HEK293 (cell line): ENCODE results near the gene RSPH1.
A peak's percentile ranks its signal among the peaks of the same experiment; 100 is the strongest.

Experiments
- CTCF ChIA-PET: fragments of 350-600 bp; formaldehyde crosslinking; extraction: SDS; loops from one replicate; lab custom pipeline; 2021; ENCODE audit warnings: antibody characterized with exemption; lab: Yijun Ruan, JAX
- POLR2A ChIA-PET: fragments of 300-600 bp; formaldehyde crosslinking; extraction: SDS; loops from one replicate; lab custom pipeline; 2020; ENCODE audit warnings: antibody characterized with exemption, inconsistent platforms; lab: Yijun Ruan, JAX
- H3K27ac ChIP-seq: fragments of 200-500 bp; sonication (Bioruptor generic); 2 replicates; pipeline ENCODE4 v1.5.1; 2014; ENCODE audit warnings: low read depth, low read length, control low read depth, inconsistent platforms; ENCODE audit errors: extremely low read depth
- H3K36me3 ChIP-seq, 2 experiments: fragments of 200-500 bp in 1 of 2; sonication (Bioruptor generic) in 1 of 2; 1 replicate in 1 of 2; 2 replicates in 1 of 2; pipeline ENCODE4 v1.5.1; 2014 to 2017; ENCODE audit warnings: inconsistent platforms in 2 of 2, low read length in 2 of 2; ENCODE audit not compliant: control insufficient read depth in 2 of 2, insufficient read depth in 1 of 2
- H3K4me1 ChIP-seq: fragments of 200-500 bp; sonication (Bioruptor generic); 2 replicates; pipeline ENCODE4 v1.5.1; 2014; ENCODE audit warnings: mild to moderate bottlenecking, low read length, inconsistent platforms; ENCODE audit not compliant: control insufficient read depth, insufficient read depth
- H3K4me3 ChIP-seq: 2 replicates; pipeline ENCODE4 v1.5.1; 2011; ENCODE audit warnings: low read depth, mild to moderate bottlenecking, control low read depth, low read length, moderate library complexity
- H3K9me3 ChIP-seq: fragments of 200-500 bp; sonication (Bioruptor generic); 2 replicates; pipeline ENCODE4 v1.5.1; 2014; ENCODE audit warnings: low read depth, low read length, inconsistent platforms; ENCODE audit not compliant: control insufficient read depth, insufficient read depth
- GLIS1 ChIP-seq: fragments of 450-650 bp; formaldehyde crosslinking; IDR thresholded peaks from 2 replicates; pipeline ENCODE4 v1.5.1; 2016; ENCODE audit warnings: missing biosample characterization, missing genetic modification characterization
- IKZF3 ChIP-seq: fragments of 450-650 bp; IDR thresholded peaks from 2 replicates; pipeline ENCODE4 v1.5.0; 2018; ENCODE audit warnings: missing biosample characterization, mild to moderate bottlenecking, missing genetic modification characterization, moderate library complexity
- KLF7 ChIP-seq: fragments of 450-650 bp; formaldehyde crosslinking; IDR thresholded peaks from 2 replicates; pipeline ENCODE4 v1.5.1; 2016; ENCODE audit warnings: missing biosample characterization, missing genetic modification characterization, borderline replicate concordance
- REPIN1 ChIP-seq: fragments of 450-650 bp; formaldehyde crosslinking; IDR thresholded peaks from 2 replicates; pipeline ENCODE4 v1.5.1; 2017; ENCODE audit warnings: missing biosample characterization, missing genetic modification characterization, low read depth
- SALL2 ChIP-seq: fragments of 450-650 bp; formaldehyde crosslinking; IDR thresholded peaks from 2 replicates; pipeline ENCODE4 v1.5.0; 2017; ENCODE audit warnings: missing biosample characterization, mild to moderate bottlenecking, missing genetic modification characterization, borderline replicate concordance
- TRIM28 ChIP-seq: IDR thresholded peaks from 2 replicates; pipeline ENCODE4 v1.6.1; 2011; ENCODE audit warnings: low read length, control low read depth, borderline replicate concordance
- ZBTB17 ChIP-seq: fragments of 450-650 bp; formaldehyde crosslinking; IDR thresholded peaks from 2 replicates; pipeline ENCODE4 v1.5.1; 2016; ENCODE audit warnings: missing biosample characterization, missing genetic modification characterization
- ZNF133 ChIP-seq: fragments of 450-650 bp; formaldehyde crosslinking; IDR thresholded peaks from 2 replicates; pipeline ENCODE4 v1.5.1; 2016; ENCODE audit warnings: missing biosample characterization, missing genetic modification characterization
- ZNF184 ChIP-seq: fragments of 450-650 bp; IDR thresholded peaks from 2 replicates; pipeline ENCODE4 v1.5.1; 2018; ENCODE audit warnings: missing biosample characterization, mild to moderate bottlenecking, missing genetic modification characterization
- ZNF19 ChIP-seq: fragments of 450-650 bp; formaldehyde crosslinking; IDR thresholded peaks from 2 replicates; pipeline ENCODE4; 2016; ENCODE audit warnings: missing biosample characterization, missing genetic modification characterization, low read depth
- ZNF266 ChIP-seq: fragments of 450-650 bp; formaldehyde crosslinking; IDR thresholded peaks from 2 replicates; pipeline ENCODE4 v1.5.1; 2016; ENCODE audit warnings: missing biosample characterization, missing genetic modification characterization, low read depth
- ZNF311 ChIP-seq: fragments of 450-650 bp; formaldehyde crosslinking; IDR thresholded peaks from 2 replicates; pipeline ENCODE4 v1.5.1; 2017; ENCODE audit warnings: missing biosample characterization, missing genetic modification characterization, borderline replicate concordance
- ZNF341 ChIP-seq: fragments of 450-650 bp; formaldehyde crosslinking; IDR thresholded peaks from 2 replicates; pipeline ENCODE4; 2016; ENCODE audit warnings: low read depth, missing biosample characterization, missing genetic modification characterization
- ZNF404 ChIP-seq: fragments of 450-650 bp; formaldehyde crosslinking; IDR thresholded peaks from 2 replicates; pipeline ENCODE4 v1.5.1; 2017; ENCODE audit warnings: missing biosample characterization, missing genetic modification characterization
- ZNF501 ChIP-seq: fragments of 450-650 bp; formaldehyde crosslinking; IDR thresholded peaks from 2 replicates; pipeline ENCODE4 v1.5.1; 2016; ENCODE audit warnings: missing biosample characterization, missing genetic modification characterization
- ZNF514 ChIP-seq: fragments of 450-650 bp; formaldehyde crosslinking; IDR thresholded peaks from 2 replicates; pipeline ENCODE4 v1.5.1; 2016; ENCODE audit warnings: missing biosample characterization, missing genetic modification characterization
- ZNF544 ChIP-seq: fragments of 450-650 bp; formaldehyde crosslinking; IDR thresholded peaks from 2 replicates; pipeline ENCODE4 v1.5.0; 2017; ENCODE audit warnings: missing biosample characterization, missing genetic modification characterization
- ZNF658 ChIP-seq: fragments of 450-650 bp; formaldehyde crosslinking; IDR thresholded peaks from 2 replicates; pipeline ENCODE4; 2016; ENCODE audit warnings: missing biosample characterization, missing genetic modification characterization
- TF ChIP-seq, protein P1 (sequence below): fragments of 450-650 bp; formaldehyde crosslinking; IDR thresholded peaks from 2 replicates; pipeline ENCODE4 v1.5.1; 2017; ENCODE audit warnings: missing biosample characterization, missing genetic modification characterization
- TF ChIP-seq, protein P2 (sequence below): fragments of 450-650 bp; formaldehyde crosslinking; IDR thresholded peaks from 2 replicates; pipeline ENCODE4 v1.5.1; 2016; ENCODE audit warnings: missing biosample characterization, missing genetic modification characterization
- TF ChIP-seq, protein P3 (sequence below): fragments of 450-650 bp; formaldehyde crosslinking; conservative IDR thresholded peaks from 2 replicates; pipeline ENCODE4 v1.5.1; 2016; ENCODE audit warnings: low read depth, missing biosample characterization, missing genetic modification characterization
- TF ChIP-seq, protein P4 (sequence below): fragments of 450-650 bp; formaldehyde crosslinking; IDR thresholded peaks from 2 replicates; pipeline ENCODE4 v1.5.1; 2016; ENCODE audit warnings: missing biosample characterization, missing genetic modification characterization
- TF ChIP-seq, protein P5 (sequence below): fragments of 450-650 bp; formaldehyde crosslinking; IDR thresholded peaks from 2 replicates; pipeline ENCODE4 v1.5.1; 2016; ENCODE audit warnings: missing biosample characterization, missing genetic modification characterization

Gene RSPH1

DNA sequence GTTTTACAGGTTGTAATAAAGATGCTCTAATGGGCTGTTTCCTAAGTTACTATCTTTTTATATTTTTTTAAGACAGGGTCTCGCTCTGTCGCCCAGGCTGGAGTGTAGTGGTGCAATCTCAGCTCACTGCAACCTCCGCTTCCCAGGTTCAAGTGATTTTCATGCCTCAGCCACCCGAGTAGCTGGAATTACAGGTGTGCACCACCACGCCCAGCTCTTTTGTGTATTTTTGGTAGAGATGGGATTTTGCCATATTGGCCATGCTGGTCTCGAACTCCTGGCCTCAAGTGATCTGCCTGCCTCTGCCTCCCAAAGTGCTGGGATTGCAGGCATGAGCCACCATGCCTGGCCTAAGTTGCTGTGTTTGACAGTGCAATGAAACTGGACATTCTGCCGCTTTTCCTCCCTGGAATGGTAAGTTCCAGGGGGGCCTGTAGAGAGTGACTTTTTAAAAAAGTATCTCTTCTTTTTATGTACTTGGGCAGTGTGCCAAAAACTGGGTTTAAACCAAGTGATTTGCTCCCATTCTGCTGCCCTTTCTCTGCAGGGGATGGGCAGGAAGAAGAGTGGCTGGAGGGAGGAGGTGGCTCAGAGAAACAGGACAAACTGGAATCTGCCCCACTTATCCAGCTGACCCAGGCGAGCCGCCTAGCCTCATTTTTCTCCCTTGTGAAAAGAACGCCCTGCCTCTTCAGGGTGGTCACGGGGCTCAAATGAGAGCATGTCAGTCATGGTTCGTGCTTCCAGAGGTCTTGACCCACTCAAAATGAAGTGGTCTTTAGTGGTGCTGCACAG lies 19.9 kb upstream of the RSPH1 start:
- Histone ChIP-seq H3K36me3 (peaks cover 0 to 21% of the 10 kb centered on the region in 2 experiments; a peak in 2 of 3 replicates), H3K27ac (no peak overlapping the region), H3K4me1 (peaks cover 16% of the 10 kb centered on the region), H3K4me3 (no peak overlapping the region), H3K9me3 (no peaks in the 10 kb centered on the region)
- POLR2A ChIA-PET = no interaction called here
- CTCF ChIA-PET = interaction anchor here (0.6 to 0.7 kb wide), 2 partner anchors 154 to 239 kb away, joined by 3 to 4 read pairs; no protein-coding TSS in a partner anchor
- TF ChIP-seq ZNF514 (tag by site-specific recombination) = no peak
- no peak for TF ChIP-seq KLF7 (tag by site-specific recombination)
- no peak for TF ChIP-seq ZNF501
- TF ChIP-seq ZNF311 = no peak
- TF ChIP-seq ZNF341 = peak; percentile 67
- no peak for TF ChIP-seq TRIM28
- TF ChIP-seq ZNF266 = no peak
- TF ChIP-seq ZNF404 (tag by site-specific recombination) = no peak
- TF ChIP-seq SALL2 (tag by site-specific recombination) = no peak
- TF ChIP-seq ZNF544 (tag by site-specific recombination) = no peak
- no peak for TF ChIP-seq ZNF133 (tag by site-specific recombination)
- TF ChIP-seq, protein P1, sequence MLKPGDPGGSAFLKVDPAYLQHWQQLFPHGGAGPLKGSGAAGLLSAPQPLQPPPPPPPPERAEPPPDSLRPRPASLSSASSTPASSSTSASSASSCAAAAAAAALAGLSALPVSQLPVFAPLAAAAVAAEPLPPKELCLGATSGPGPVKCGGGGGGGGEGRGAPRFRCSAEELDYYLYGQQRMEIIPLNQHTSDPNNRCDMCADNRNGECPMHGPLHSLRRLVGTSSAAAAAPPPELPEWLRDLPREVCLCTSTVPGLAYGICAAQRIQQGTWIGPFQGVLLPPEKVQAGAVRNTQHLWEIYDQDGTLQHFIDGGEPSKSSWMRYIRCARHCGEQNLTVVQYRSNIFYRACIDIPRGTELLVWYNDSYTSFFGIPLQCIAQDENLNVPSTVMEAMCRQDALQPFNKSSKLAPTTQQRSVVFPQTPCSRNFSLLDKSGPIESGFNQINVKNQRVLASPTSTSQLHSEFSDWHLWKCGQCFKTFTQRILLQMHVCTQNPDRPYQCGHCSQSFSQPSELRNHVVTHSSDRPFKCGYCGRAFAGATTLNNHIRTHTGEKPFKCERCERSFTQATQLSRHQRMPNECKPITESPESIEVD (tag by site-specific recombination) = no peak
- TF ChIP-seq GLIS1 (tag by site-specific recombination) = peak; percentile 73
- TF ChIP-seq IKZF3 (tag by site-specific recombination) = 0 out of 2 replicates have a peak, but pooled peaks have one; percentile 48
- TF ChIP-seq, protein P2, sequence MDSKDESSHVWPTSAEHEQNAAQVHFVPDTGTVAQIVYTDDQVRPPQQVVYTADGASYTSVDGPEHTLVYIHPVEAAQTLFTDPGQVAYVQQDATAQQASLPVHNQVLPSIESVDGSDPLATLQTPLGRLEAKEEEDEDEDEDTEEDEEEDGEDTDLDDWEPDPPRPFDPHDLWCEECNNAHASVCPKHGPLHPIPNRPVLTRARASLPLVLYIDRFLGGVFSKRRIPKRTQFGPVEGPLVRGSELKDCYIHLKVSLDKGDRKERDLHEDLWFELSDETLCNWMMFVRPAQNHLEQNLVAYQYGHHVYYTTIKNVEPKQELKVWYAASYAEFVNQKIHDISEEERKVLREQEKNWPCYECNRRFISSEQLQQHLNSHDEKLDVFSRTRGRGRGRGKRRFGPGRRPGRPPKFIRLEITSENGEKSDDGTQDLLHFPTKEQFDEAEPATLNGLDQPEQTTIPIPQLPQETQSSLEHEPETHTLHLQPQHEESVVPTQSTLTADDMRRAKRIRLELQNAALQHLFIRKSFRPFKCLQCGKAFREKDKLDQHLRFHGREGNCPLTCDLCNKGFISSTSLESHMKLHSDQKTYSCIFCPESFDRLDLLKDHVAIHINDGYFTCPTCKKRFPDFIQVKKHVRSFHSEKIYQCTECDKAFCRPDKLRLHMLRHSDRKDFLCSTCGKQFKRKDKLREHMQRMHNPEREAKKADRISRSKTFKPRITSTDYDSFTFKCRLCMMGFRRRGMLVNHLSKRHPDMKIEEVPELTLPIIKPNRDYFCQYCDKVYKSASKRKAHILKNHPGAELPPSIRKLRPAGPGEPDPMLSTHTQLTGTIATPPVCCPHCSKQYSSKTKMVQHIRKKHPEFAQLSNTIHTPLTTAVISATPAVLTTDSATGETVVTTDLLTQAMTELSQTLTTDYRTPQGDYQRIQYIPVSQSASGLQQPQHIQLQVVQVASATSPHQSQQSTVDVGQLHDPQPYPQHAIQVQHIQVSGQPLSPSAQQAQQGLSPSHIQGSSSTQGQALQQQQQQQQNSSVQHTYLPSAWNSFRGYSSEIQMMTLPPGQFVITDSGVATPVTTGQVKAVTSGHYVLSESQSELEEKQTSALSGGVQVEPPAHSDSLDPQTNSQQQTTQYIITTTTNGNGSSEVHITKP (tag by site-specific recombination) = peak; percentile 60; the same call in 1 of the 2 replicates
- TF ChIP-seq REPIN1 = no peak
- TF ChIP-seq ZNF184 (tag by site-specific recombination) = no peak
- 0 out of 2 replicates have a peak, but pooled peaks have one; percentile 6 for TF ChIP-seq ZNF19 (tag by site-specific recombination)
- TF ChIP-seq, protein P3, sequence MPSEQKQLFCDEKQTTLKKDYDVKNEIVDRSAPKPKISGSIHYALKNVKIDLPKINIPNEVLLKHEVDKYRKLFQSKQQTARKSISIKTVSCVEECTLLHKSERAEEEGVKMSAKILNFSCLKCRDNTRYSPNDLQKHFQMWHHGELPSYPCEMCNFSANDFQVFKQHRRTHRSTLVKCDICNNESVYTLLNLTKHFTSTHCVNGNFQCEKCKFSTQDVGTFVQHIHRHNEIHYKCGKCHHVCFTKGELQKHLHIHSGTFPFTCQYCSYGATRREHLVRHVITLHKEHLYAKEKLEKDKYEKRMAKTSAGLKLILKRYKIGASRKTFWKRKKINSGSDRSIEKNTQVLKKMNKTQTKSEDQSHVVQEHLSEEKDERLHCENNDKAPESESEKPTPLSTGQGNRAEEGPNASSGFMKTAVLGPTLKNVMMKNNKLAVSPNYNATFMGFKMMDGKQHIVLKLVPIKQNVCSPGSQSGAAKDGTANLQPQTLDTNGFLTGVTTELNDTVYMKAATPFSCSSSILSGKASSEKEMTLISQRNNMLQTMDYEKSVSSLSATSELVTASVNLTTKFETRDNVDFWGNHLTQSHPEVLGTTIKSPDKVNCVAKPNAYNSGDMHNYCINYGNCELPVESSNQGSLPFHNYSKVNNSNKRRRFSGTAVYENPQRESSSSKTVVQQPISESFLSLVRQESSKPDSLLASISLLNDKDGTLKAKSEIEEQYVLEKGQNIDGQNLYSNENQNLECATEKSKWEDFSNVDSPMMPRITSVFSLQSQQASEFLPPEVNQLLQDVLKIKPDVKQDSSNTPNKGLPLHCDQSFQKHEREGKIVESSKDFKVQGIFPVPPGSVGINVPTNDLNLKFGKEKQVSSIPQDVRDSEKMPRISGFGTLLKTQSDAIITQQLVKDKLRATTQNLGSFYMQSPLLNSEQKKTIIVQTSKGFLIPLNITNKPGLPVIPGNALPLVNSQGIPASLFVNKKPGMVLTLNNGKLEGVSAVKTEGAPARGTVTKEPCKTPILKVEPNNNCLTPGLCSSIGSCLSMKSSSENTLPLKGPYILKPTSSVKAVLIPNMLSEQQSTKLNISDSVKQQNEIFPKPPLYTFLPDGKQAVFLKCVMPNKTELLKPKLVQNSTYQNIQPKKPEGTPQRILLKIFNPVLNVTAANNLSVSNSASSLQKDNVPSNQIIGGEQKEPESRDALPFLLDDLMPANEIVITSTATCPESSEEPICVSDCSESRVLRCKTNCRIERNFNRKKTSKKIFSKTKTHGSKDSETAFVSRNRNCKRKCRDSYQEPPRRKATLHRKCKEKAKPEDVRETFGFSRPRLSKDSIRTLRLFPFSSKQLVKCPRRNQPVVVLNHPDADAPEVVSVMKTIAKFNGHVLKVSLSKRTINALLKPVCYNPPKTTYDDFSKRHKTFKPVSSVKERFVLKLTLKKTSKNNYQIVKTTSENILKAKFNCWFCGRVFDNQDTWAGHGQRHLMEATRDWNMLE (tag by site-specific recombination) = no peak
- TF ChIP-seq, protein P4, sequence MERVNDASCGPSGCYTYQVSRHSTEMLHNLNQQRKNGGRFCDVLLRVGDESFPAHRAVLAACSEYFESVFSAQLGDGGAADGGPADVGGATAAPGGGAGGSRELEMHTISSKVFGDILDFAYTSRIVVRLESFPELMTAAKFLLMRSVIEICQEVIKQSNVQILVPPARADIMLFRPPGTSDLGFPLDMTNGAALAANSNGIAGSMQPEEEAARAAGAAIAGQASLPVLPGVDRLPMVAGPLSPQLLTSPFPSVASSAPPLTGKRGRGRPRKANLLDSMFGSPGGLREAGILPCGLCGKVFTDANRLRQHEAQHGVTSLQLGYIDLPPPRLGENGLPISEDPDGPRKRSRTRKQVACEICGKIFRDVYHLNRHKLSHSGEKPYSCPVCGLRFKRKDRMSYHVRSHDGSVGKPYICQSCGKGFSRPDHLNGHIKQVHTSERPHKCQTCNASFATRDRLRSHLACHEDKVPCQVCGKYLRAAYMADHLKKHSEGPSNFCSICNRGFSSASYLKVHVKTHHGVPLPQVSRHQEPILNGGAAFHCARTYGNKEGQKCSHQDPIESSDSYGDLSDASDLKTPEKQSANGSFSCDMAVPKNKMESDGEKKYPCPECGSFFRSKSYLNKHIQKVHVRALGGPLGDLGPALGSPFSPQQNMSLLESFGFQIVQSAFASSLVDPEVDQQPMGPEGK (tag by site-specific recombination) = no peak
- 0 out of 2 replicates have a peak, but pooled peaks have one; percentile 28 for TF ChIP-seq ZBTB17 (tag by site-specific recombination)
- TF ChIP-seq, protein P5, sequence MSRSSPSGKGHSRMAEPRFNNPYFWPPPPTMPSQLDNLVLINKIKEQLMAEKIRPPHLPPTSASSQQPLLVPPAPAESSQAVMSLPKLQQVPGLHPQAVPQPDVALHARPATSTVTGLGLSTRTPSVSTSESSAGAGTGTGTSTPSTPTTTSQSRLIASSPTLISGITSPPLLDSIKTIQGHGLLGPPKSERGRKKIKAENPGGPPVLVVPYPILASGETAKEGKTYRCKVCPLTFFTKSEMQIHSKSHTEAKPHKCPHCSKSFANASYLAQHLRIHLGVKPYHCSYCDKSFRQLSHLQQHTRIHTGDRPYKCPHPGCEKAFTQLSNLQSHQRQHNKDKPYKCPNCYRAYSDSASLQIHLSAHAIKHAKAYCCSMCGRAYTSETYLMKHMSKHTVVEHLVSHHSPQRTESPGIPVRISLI = no peak
- TF ChIP-seq ZNF658 (tag by site-specific recombination) = no peak
